Immature natural killer cell (primary cell): Measurements from ENCODE around the gene CDH19. TPM values are rescaled to one million over a fixed set of nuclear protein-coding genes. Genes with fewer than 3 reads are reported as not detected.

Source experiments
- DNase-seq, 3 donors: peaks; one replicate each; pipeline ENCODE4 v3.0.0; 2022; ENCODE audit warnings: mixed read lengths in 1 of 3
- H3K27ac Mint-ChIP-seq, 6 donors: one replicate each; pipeline ENCODE4 v1.8.0; 2020; ENCODE audit warnings: mixed read lengths in 6 of 6, mild to moderate bottlenecking in 5 of 6, inconsistent platforms in 4 of 6, moderate library complexity in 3 of 6
- H3K27me3 Mint-ChIP-seq, 3 donors: one replicate each; pipeline ENCODE4 v1.8.0; 2020 to 2021; ENCODE audit warnings: low read depth in 3 of 3, mild to moderate bottlenecking in 3 of 3, mixed read lengths in 3 of 3, moderate library complexity in 3 of 3, inconsistent platforms in 1 of 3
- H3K36me3 Mint-ChIP-seq, 3 donors: one replicate each; pipeline ENCODE4 v1.8.0; 2020; ENCODE audit warnings: mixed read lengths in 3 of 3, inconsistent platforms in 2 of 3, mild to moderate bottlenecking in 2 of 3
- H3K4me1 Mint-ChIP-seq, 2 donors: one replicate each; pipeline ENCODE4 v1.8.0; 2020; ENCODE audit warnings: inconsistent platforms in 2 of 2, mild to moderate bottlenecking in 2 of 2, mixed read lengths in 2 of 2, moderate library complexity in 1 of 2
- H3K4me3 Mint-ChIP-seq, 5 donors: one replicate each; pipeline ENCODE4 v1.8.0; 2020; ENCODE audit warnings: mild to moderate bottlenecking in 5 of 5, mixed read lengths in 5 of 5, inconsistent platforms in 3 of 5, moderate library complexity in 3 of 5
- H3K9me3 Mint-ChIP-seq, 6 donors: one replicate each; pipeline ENCODE4 v1.8.0; 2020; ENCODE audit warnings: mild to moderate bottlenecking in 6 of 6, mixed read lengths in 6 of 6, inconsistent platforms in 4 of 6, moderate library complexity in 3 of 6
- polyA plus RNA-seq, 3 donors: library from polyadenylated mRNA; unstranded; fragments of 300-500 nt; fragmentation: Illumina TruSeq; gene quantifications; one replicate each; pipeline ENCODE4 v1.2.3, GENCODE V29; 2021

Gene CDH19
- polyA plus RNA-seq, 3 donors from 2014 or later, result not detected

DNA sequence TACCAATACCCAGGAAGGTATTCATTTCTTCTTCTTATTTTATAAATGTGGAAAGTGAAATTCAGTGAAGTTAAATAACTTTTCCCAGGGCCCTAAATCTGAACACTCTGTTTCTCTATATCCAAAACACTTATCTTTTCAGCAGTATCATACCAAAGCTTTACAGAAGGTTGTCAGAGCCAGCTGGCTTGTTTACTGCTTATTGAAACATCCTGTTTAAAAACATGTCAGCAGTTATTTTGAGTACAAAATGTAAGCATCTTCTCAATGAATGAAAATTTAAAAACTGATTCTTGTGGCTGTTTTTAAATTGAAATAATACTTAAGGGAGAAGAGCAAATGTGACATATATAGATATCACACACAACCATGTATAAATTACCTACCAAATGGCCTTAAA is 11.3 kb upstream of the CDH19 start:
- Mint-ChIP-seq H3K36me3 (no peaks in the 10 kb centered on the region), H3K27me3 (peaks cover 0 to 2% (median 0%) of the 10 kb centered on the region in 3 donors), H3K4me1 (no peaks in the 10 kb centered on the region), H3K9me3 (peaks cover 0 to 27% (median 13%) of the 10 kb centered on the region in 6 donors), H3K4me3 (no peak overlapping the region), H3K27ac (no peak overlapping the region)
- DNase-seq, result no peak

GRCh38 chr18:66607632-66608031 is 3.7 kb upstream of the CDH19 start:
- Mint-ChIP-seq H3K36me3 (no peaks in the 10 kb centered on the region), H3K4me3 (no peak overlapping the region), H3K27me3 (peaks cover 0 to 5% (median 0%) of the 10 kb centered on the region in 3 donors), H3K9me3 (peaks cover 0 to 22% (median 12%) of the 10 kb centered on the region in 6 donors), H3K27ac (no peak overlapping the region), H3K4me1 (no peaks in the 10 kb centered on the region)
- DNase-seq, result no peak

DNA sequence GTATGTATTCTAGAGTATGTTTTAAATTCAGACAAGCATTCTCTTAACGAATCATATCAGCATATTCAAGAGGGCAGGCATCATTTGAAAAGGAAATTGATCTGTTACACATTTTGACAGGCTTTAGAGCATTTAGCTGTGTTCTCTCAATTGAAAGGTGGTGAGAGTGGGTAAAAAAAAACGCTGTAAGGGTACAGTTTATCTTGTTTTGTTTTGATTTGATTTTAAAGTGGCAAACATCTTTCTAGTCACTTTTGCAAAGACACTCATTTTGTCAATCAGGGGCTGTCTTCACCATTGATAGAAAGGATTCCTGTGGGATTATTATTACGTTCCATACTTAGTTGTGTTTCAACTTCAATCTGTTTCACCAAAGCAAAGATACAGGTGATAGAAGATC is 2.2 kb downstream of the CDH19 start:
- H3K9me3 Mint-ChIP-seq, result peaks cover 3 to 26% (median 16%) of the 10 kb centered on the region in 6 donors
- H3K36me3 Mint-ChIP-seq, result no peaks in the 10 kb centered on the region
- H3K4me1 Mint-ChIP-seq, result no peaks in the 10 kb centered on the region
- DNase-seq, result no peak
- no peak overlapping the region for H3K27ac Mint-ChIP-seq
- no peak overlapping the region for H3K4me3 Mint-ChIP-seq
- peaks cover 0 to 2% (median 0%) of the 10 kb centered on the region in 3 donors for H3K27me3 Mint-ChIP-seq

GRCh38 chr18:66599190-66599589 is 4.7 kb downstream of the CDH19 start:
- H3K4me1 Mint-ChIP-seq, result no peaks in the 10 kb centered on the region
- DNase-seq, result no peak
- H3K36me3 Mint-ChIP-seq, result peaks cover 0 to 3% (median 0%) of the 10 kb centered on the region in 3 donors
- H3K27ac Mint-ChIP-seq, result no peak overlapping the region
- H3K4me3 Mint-ChIP-seq, result no peak overlapping the region
- H3K27me3 Mint-ChIP-seq, result peaks cover 0 to 3% (median 0%) of the 10 kb centered on the region in 3 donors
- peaks cover 8 to 44% (median 27%) of the 10 kb centered on the region in 6 donors for H3K9me3 Mint-ChIP-seq

DNA sequence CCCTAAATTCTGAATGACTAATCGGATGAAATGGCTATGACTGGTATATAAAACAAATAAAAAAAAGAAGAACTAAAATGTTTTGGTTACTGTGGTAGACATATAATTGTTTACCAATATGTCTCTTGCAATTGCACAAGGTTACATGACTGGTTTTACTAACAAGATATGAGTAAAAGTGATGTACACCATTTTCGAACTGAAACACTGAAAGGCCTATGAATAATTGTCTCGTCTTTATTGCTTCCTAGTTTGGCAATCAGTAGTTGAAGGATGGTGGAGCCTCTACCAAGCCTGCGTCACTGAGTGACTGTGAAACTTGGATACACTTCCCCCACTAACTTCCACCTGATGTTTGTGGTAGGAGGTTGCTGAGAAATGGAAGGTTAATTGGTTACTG is 16.5 kb downstream of the CDH19 start:
- peaks cover 8 to 31% (median 20%) of the 10 kb centered on the region in 6 donors for H3K9me3 Mint-ChIP-seq
- no peaks in the 10 kb centered on the region for H3K36me3 Mint-ChIP-seq
- H3K4me3 Mint-ChIP-seq, result no peak overlapping the region

DNA sequence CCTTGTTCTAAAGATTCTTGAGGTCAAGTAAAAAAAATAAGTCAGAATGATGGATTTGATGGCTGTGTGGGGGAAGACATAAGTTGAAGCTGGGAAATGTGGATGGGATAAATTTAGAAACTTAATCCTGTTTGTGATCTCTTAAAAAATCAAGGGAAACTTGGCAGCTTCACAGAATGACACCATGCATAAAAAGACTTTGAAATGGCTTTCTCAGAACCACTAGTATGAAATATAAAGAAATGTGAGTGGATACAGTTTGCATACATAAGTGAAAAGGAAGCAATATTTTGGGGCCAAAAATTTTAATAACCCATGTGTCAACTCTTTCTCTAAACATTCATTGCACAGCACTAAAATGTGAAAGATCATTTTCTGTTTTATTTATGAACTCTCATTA is 21.7 kb downstream of the CDH19 start:
- H3K36me3 Mint-ChIP-seq, result no peaks in the 10 kb centered on the region
- peaks cover 9 to 35% (median 23%) of the 10 kb centered on the region in 6 donors for H3K9me3 Mint-ChIP-seq
- no peak overlapping the region for H3K27ac Mint-ChIP-seq

More for the DNA sequence above, 16.5 kb downstream of the CDH19 start:
- no peak overlapping the region for H3K27ac Mint-ChIP-seq
- H3K27me3 Mint-ChIP-seq, result no peaks in the 10 kb centered on the region
- DNase-seq, result no peak
- H3K4me1 Mint-ChIP-seq, result no peaks in the 10 kb centered on the region

GRCh38 chr18:66575263-66575662 is 28.6 kb downstream of the CDH19 start:
- Mint-ChIP-seq H3K27me3 (no peaks in the 10 kb centered on the region), H3K4me3 (no peak overlapping the region), H3K36me3 (no peaks in the 10 kb centered on the region), H3K9me3 (peaks cover 3 to 31% (median 12%) of the 10 kb centered on the region in 6 donors), H3K4me1 (no peaks in the 10 kb centered on the region), H3K27ac (no peak overlapping the region)
- no peak for DNase-seq

More for the DNA sequence above, 21.7 kb downstream of the CDH19 start:
- Mint-ChIP-seq H3K4me1 (no peaks in the 10 kb centered on the region), H3K27me3 (no peaks in the 10 kb centered on the region), H3K4me3 (no peak overlapping the region)
- DNase-seq, result no peak

- Mint-ChIP-seq H3K9me3 (peaks cover 0 to 19% (median 5%) of the 10 kb centered on the region in 6 donors), H3K4me3 (no peak overlapping the region)
Measured at GRCh38 chr18:66571845-66572244, 32.0 kb downstream of the CDH19 start.

DNA sequence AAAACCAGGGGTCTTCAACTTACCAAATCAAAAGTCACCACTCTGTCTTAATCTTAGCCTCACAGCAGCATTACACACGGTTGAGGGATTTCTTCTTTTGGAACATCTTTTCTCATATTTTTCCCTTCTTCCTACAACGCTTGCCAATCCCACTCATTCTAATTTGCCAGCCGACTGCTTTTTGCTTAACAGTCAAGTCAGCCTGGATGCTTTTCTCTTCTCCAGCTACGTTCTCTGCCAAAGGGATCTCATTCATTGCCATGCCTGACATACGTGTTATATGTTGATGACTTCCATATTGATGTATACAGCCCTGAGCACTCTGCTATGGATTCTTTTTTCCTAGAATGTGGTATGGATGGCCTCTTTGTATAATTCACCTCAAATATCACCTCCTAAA is 37.3 kb downstream of the CDH19 start:
- peaks cover 0 to 3% (median 0%) of the 10 kb centered on the region in 3 donors for H3K27me3 Mint-ChIP-seq
- peaks cover 0 to 17% (median 6%) of the 10 kb centered on the region in 6 donors for H3K9me3 Mint-ChIP-seq
- no peaks in the 10 kb centered on the region for H3K4me1 Mint-ChIP-seq
- DNase-seq, result no peak
- H3K4me3 Mint-ChIP-seq, result no peak overlapping the region
- no peaks in the 10 kb centered on the region for H3K36me3 Mint-ChIP-seq
- no peak overlapping the region for H3K27ac Mint-ChIP-seq

More at GRCh38 chr18:66571845-66572244, 32.0 kb downstream of the CDH19 start:
- Mint-ChIP-seq H3K27me3 (no peaks in the 10 kb centered on the region), H3K27ac (no peak overlapping the region), H3K36me3 (no peaks in the 10 kb centered on the region), H3K4me1 (no peaks in the 10 kb centered on the region)
- DNase-seq, result no peak

- H3K4me1 Mint-ChIP-seq, result no peaks in the 10 kb centered on the region
- H3K4me3 Mint-ChIP-seq, result no peak overlapping the region
- H3K36me3 Mint-ChIP-seq, result no peaks in the 10 kb centered on the region
- DNase-seq, result no peak
- no peak overlapping the region for H3K27ac Mint-ChIP-seq
- peaks cover 0 to 12% (median 6%) of the 10 kb centered on the region in 6 donors for H3K9me3 Mint-ChIP-seq
- peaks cover 0 to 3% (median 0%) of the 10 kb centered on the region in 3 donors for H3K27me3 Mint-ChIP-seq
Measured at GRCh38 chr18:66564236-66564635, 39.7 kb downstream of the CDH19 start.

DNA sequence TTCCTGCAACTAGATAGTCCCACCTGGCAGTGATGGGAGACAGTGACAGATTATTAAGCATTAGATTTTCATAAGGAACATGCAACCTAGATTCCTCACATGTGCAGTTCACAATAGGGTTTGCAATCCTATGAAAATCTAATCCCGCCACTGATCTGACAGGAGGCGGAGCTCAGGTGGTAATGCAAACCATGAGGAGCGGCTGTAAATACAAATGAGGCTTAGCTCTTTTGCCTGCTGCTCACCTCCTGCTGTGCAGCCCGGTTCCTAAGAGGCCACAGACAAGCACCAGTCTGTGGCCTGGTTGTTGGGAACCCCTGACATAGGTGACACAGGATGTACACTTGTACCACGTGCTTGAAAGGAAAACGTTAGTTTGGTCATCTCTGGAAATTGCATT is 41.6 kb downstream of the CDH19 start:
- Mint-ChIP-seq H3K27me3 (peaks cover 0 to 3% (median 0%) of the 10 kb centered on the region in 3 donors), H3K36me3 (no peaks in the 10 kb centered on the region), H3K4me3 (no peak overlapping the region), H3K9me3 (peaks cover 0 to 12% (median 8%) of the 10 kb centered on the region in 6 donors), H3K27ac (no peak overlapping the region), H3K4me1 (no peaks in the 10 kb centered on the region)
- no peak for DNase-seq

GRCh38 chr18:66560094-66560493 is 43.8 kb downstream of the CDH19 start:
- peaks cover 0 to 14% (median 8%) of the 10 kb centered on the region in 6 donors for H3K9me3 Mint-ChIP-seq
- no peaks in the 10 kb centered on the region for H3K27me3 Mint-ChIP-seq
- H3K27ac Mint-ChIP-seq, result no peak overlapping the region
- no peak for DNase-seq
- no peaks in the 10 kb centered on the region for H3K4me1 Mint-ChIP-seq
- H3K36me3 Mint-ChIP-seq, result no peaks in the 10 kb centered on the region
- no peak overlapping the region for H3K4me3 Mint-ChIP-seq

- no peak overlapping the region for H3K27ac Mint-ChIP-seq
- H3K36me3 Mint-ChIP-seq, result no peaks in the 10 kb centered on the region
- no peaks in the 10 kb centered on the region for H3K27me3 Mint-ChIP-seq
- H3K9me3 Mint-ChIP-seq, result peaks cover 0 to 14% (median 12%) of the 10 kb centered on the region in 6 donors
- no peak overlapping the region for H3K4me3 Mint-ChIP-seq
- no peaks in the 10 kb centered on the region for H3K4me1 Mint-ChIP-seq
- DNase-seq, result no peak
Measured at GRCh38 chr18:66558773-66559172, 45.1 kb downstream of the CDH19 start.

GRCh38 chr18:66557091-66557490 is 46.8 kb downstream of the CDH19 start:
- no peaks in the 10 kb centered on the region for H3K4me1 Mint-ChIP-seq
- DNase-seq, result no peak
- H3K4me3 Mint-ChIP-seq, result no peak overlapping the region
- H3K27ac Mint-ChIP-seq, result no peak overlapping the region
- H3K36me3 Mint-ChIP-seq, result no peaks in the 10 kb centered on the region
- H3K9me3 Mint-ChIP-seq, result peaks cover 0 to 19% (median 12%) of the 10 kb centered on the region in 6 donors
- H3K27me3 Mint-ChIP-seq, result no peaks in the 10 kb centered on the region

DNA sequence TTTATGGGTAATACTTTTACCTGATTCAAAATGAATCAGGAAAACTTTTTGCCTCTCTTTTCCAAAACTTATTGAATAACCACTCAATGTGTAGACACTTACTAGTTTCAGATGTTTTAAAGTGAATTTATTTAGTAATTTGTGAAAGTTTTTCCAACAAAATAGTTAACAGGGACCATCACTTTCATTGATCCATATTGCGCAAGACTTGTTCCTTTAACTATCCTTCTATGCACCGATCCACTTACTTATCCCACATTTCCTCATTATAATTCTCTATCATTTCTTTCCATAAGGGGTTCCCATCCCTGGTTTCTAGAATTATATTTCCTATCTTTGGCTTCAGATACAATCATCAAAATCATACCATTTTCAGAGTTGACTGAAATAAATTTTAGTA is 48.3 kb downstream of the CDH19 start:
- no peaks in the 10 kb centered on the region for H3K4me1 Mint-ChIP-seq

More for the DNA sequence above, 48.3 kb downstream of the CDH19 start:
- Mint-ChIP-seq H3K27ac (no peak overlapping the region), H3K9me3 (peaks cover 0 to 19% (median 13%) of the 10 kb centered on the region in 6 donors), H3K36me3 (no peaks in the 10 kb centered on the region), H3K27me3 (no peaks in the 10 kb centered on the region), H3K4me3 (no peak overlapping the region)
- DNase-seq, result no peak
